ENCODE data around the gene U2AF1.
"Not testable (repeated sequence)": the region's sequence is repeated elsewhere in the genome, so short reads cannot be mapped to it uniquely, and the experiment has no call there.

The U2AF1 gene

DNA sequence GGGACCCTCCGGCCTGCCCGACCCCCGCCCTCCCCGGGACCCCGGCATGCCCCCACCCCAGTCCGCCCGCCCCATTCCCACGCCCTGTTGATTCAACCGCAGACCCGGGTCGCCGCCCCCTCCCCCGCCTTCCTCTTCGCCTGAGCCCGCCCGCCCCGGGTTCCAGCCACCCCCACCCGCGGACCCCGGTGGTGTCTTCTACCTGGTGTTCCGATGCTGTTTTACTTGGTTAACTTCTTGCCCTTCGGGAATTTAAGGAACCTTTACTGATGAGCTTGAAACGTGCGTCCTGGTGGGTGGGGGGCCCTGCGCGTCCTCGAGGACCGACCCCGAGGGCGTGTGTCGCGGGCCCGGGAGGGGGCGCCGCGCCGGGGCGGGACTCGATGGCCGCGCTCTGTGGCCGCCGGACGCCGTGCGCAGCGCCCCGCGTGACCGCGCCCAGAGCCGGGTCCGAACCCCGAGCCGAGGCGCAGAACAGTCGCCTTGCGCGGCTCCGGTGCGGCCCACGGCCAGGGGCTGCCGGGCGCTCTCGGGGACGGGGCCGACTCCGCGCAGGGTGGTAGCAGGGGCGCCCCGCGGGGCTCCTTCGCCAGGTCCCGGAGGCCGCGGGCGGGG is 31.2 kb downstream of the U2AF1 start:
- DNase-seq: not testable (repeated sequence)

DNA sequence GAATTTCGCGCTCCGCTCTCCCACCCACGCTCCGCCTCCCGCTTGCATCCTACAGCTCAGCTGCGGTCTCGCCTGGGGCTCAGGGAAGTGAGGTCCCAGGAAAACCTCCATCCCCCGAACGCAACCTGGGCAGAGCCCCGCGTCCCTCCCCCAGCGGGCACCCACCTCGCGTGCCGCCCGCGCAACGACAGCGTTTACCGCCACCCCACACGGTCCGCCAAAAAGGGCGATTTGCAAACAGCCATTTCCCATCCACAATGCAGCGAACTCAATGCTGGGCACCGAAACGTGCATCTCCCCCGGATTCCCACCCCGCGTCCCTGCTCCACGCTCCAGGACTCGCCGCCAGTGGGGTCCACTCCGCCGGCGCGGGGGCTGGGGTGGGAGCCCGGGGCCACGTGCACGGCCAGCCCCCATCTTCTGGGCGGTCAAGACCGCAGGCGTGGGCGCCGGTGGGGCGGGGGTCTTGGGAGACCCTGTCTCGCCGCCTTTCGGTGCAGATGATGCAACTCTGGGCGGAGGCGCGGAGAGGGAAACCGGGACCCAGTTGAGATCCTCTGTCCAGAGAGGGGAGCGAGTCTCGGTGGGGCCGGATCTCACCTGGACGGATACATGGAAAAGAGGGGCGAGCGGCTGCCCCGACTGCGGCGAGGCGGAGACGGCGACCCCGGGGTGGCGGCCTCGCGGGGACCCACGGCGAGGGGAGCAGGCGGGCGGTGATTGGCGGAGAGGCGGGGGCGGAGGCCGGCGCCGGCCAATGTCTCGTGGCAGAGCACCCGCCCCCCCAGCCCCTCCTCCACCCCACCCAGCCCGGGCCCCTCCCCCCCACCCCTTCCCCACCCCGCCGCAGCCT is 32.0 kb downstream of the U2AF1 start, which contains the start of gene CBS:
Gene CBS, minus strand, starts transcription at position 666 of the 853 bp plus-strand sequence. CDS start 3,642 bp downstream, outside the sequence.
- DNase-seq: not testable (repeated sequence)

DNA sequence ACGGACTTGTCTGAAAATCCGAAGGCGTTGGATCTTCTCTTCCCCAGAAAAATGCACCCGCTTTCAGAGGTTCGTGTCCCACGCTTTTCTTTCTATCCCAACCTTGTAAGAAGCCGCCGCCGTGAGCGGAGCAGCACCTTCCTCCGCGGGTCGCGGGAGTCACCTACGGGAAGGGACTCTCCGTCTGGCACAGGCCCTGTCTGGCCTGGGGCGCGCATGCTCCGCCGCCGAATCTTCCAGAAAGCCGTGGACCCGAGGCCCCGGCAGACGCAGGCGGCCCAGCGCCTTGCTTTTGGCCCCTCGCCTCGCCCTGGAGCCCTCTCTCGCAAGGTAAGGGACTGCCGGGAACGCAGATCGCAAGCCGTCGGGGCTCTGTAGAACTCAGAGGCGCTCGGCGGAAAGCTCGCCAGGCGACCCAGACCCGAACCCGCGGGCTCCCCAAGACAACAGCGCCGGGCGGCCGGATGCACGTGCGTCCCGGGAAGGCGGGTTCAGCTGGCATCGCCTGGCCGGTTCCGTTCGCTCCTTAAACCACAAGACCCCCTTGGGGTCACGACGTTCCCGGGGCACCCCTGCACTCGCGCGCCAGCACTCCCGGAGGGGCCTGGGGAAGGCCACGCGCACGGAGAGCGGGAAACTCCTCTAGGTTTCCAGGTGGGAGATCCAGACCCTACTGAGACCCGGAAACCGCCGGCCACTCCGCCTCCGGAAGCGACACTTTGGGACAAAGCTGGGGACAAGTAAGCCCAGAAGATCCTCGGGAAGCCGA is 32.8 kb downstream of the U2AF1 start:
- not testable (repeated sequence) for DNase-seq

DNA sequence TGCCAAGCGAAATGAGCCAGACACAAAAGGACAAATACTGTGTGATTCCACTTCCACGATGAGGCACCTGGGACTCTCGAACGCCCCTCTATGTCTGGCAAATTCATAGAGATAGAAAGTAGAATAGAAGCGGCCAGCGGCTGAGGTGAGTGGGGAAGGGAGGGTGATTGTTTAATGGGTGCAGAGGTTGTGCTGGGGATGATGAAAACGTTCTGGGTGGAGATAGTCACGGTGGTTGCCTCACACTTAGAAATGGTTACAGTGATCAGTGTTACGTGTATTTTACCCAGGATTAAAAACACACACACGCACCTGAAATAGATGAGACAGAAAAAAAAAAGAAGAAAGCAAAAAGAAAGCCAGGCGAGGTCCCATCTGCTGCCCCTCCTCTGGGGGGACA is 34.6 kb downstream of the U2AF1 start:
- not testable (repeated sequence) for DNase-seq

DNA sequence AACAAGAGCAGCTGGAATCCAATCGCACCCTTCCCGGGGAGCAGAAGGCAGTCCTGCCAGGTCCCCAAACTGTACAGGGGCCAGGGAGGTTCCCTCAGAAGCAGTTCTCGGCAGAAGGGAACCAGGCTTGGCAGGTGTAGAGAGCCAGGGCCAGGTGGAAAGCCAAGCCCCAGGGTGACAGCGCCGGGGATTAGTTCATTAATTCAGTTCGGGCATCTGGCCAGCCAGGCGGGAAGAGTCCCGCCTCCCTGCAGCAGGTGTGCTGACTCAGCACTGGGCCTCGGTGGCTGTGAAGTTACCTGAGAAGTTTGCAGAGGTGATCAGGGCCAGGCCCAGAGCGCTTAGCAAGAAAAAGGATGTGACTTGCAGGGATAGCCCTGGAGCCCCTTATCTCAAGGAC is 37.7 kb downstream of the U2AF1 start:
- not testable (repeated sequence) for DNase-seq

DNA sequence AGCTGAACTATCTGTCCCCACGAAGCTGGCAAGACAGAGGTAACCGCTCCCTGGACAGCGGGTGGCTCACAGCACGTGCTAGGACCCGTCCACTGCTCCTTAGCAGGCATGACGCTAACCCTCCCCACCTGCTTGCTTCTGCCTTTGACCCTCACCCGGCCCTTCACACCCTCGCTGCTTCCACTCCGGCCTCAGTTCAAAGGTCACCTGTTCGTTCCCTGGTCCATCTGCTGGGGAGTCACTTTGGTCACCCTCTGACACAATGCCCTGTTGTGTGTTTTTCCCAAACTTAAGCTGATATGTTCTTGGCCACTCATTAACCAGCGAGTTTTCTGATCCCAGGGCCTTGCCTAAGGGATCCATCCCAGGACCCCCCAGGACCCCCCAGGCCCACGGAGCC is 39.3 kb downstream of the U2AF1 start:
- not testable (repeated sequence) for DNase-seq

DNA sequence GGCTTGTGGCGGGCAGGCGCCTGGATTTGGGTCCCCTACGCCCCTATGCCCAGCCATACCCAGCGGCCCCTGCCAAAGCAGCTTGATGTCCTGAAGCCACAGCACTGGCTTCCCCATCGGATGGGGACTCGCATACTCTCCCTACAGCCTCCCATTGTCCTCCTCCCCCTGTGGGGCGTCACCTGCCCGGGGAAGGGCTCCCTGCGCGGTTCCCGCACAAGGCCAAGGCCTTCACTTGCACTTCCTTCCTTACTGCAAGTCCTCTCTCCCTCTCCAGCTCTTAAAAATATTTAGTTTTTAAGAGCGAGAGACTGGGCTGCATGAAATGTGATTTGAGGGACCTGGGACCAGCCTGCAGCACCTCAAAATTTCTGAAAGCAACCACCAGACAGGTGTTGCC is 40.7 kb downstream of the U2AF1 start:
- not testable (repeated sequence) for DNase-seq

DNA sequence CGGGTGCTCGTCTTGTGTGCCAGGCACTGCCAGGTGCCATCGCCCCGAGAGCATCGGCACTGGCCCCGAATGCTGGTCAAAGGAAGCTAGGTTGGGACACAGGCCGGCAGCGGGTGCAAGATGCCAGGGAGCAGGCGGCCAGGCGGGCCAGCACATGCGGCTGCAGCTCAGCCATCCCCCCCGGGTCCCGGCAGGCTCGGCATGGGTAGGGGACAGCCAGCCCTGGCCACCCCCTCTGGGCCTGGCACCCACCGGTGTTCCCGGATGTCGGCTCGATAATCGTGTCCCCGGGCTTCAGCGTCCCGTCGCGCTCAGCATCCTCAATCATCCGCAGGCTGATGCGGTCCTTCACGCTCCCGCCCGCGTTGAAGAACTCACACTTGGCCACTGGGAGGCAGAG is 41.4 kb downstream of the U2AF1 start:
- DNase-seq: not testable (repeated sequence)

DNA sequence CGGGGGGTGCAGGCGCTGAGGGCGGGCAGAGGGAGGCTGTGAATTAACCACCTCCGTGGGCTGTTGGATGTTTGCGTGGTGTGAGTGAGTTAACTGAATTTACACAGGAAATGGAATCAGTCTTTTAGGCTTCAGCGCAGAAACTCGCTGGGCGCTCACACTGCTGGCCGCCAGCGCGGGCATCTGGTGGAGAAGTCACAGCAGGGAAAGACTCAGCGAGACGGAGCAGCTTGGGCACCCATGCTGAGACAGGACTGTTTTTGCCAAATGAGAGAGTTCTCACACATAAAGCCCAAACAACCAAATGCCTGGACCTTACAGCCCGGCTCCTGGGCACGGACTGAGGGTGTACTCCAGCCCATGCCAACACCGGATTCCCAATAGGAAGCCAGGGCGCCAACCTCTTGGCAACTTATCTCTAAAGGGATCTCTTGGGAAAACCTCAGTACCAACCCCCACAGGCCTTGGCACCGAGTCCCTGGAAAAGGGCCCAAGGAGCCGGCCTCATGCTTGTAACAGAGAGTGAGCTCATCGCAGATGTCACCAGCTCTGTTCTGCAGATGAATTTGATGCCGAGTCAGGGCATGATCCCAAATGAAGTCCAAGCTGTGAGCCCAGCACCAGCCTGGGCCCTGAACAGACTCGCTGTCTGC is 43.0 kb downstream of the U2AF1 start:
- not testable (repeated sequence) for DNase-seq

DNA sequence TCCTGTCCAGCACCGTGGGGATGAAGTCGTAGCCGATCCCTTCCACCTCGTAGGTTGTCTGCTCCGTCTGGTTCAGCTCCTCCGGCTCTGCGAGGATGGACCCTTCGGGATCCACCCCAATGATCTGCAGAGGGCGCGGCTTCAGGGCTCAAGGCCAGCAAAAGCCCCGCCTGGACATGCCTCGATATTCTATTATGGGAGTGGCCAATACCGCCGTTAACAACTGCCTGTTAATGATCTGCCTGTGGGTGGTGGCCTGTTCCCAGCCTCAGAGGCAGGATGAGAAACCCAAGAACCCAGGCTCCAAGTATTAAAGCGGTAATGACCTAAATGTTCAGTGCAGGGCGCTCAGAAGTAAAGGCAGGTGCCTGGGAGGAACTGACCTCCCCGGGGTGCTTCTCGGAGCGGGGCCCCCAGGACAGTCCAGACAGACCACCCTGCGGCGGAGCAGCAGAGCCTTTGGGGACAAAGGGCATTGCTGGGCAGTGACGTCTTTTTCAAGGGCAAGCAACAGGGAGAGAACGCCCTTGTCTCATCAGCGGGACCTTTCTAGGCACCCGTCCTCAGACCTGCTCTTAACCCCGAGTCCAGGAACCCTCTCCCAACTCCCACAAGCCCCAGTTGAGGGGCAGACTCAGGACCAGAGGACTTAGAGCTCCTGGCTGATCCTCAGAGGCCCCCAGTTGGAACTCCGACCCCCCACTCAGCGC is 44.3 kb downstream of the U2AF1 start:
- DNase-seq: not testable (repeated sequence)

DNA sequence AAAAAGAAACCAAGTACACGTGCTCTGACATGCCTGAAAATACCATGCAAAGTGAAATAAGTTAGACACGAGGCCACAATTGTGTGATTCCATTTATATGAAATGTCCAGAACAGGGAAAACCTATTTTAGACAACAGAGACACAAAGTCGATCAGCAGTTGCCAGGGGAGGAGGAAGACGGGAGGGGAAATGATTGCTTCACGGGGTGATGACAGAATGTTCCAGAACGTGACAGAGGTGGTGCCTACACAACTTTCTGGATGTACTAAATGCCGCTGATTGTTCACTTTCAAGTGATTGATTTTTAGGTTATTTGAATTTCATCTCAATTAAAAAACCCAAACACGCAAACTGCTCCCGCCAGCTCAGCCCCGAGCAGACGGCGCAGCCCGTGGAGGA is 54.3 kb downstream of the U2AF1 start:
- DNase-seq: not testable (repeated sequence)

DNA sequence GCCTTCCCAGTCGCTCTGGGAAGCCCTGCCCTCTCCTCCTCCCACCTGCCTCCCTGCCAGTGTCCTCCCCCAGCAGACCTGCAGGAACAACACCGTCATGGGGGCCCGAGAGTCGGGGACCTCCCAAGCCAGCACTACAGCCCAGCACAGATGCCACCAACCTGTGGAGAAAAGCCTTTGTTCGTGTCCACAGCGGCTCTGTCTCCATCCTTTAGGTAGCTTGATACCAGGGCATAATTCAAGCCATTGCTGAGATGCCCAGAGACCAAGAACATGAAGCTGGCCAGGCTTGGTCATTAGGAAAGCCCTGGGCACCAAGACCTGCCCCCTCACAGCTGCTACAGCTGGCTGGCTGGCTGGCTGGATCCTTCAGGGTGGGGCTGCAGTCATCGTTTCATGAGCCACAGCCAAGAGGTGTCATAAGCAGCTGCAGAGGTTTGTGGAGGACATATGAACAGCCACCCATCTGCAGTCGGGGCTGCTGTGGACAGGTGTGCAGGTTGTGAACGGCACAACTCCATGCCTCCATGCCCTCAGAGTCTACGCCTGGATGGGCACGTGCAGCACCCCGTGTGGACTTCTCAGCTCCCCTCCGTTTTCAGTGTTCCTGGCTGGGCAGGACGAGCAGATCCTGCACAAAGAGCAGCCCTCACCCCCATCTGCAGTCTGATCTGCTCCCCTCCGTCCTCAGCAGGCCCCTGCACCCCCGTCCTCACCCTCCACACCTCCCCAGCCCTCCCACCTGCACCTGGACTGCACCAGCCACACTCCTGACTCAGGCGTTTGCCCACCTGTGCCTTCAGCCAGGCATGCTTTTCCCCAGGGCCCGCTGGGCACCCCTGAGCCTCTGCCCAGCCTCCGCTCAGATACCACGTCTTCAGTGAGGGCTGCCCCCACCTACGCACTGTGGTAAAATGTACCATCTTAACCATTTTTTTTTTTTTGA is 61.2 kb downstream of the U2AF1 start:
- not testable (repeated sequence) for DNase-seq

DNA sequence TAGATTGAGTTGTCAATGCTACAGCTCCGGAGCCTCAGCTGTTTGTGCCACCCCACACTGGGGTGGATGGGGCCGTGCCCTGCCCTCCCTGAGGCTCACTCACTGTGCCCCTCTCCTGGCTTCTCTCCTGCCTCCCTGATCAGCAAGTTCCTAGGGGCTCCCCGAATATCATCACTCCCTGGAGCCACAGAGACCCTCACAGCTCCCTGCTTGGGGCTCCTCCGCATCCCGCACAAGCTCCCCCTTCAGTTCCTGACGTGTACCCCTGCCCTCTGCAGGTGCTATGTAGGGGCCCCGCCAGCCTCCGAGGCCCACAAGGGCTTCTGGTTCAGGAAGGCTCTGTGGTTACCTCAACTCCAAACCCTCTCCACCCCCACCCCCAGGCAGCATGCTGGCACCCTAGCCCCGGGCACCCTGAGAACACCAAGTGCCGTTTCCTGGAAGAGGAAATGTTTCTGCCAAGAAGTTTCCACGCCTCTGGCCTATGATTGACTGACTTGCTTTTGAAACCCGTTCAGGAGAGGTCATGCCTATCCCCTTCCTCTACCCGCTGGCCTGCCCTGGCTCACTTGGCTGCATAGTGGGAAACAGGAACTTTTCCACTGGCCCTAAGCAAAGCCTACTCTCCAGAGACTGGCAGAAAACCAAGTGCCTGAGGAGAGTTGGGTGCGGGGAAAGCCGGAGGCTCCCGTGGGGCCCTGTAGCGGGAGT is 62.0 kb downstream of the U2AF1 start:
- DNase-seq: not testable (repeated sequence)

DNA sequence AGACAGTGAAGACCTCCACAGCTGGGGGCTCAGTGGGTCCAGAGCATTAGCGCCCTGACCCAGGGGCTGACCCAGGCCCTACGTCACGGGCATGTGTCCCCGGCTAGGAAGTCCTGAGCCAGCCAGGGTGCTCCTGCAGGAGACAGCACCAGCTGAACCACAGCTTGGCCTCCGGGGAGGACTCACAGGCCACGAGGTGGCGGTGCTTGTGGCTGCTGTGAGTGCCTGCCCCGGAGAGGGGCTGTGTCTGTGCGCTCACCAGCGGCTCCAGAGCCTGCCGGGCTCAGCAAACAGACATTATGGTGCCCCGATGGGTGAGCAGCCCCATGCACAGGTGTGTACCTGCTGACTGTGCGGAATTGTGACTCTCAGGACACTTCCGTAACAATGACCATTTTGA is 62.8 kb downstream of the U2AF1 start:
- DNase-seq: not testable (repeated sequence)

DNA sequence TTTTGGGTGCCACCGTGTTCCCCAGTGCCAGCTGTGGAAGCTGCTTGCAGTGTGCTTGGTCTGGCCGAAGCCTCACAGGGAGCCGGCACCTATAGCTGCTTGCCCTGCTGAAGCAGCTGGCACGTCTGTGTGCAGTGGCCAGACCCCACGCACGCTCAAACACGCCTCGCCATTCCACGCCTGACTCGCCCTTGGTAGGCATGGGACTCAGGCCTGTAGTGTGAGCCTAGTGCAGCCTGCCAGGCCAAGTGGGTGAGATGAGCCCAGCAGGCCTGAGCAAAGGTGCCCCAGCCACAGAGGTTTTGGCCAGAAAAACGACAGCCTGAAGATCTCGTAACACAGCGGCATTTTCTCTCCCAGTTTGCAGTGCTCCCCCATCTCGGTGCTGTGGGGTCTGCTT is 64.1 kb downstream of the U2AF1 start:
- not testable (repeated sequence) for DNase-seq
